ENCODE data around the gene RPS6KL1.
"Not testable (repeated sequence)": the region's sequence is repeated elsewhere in the genome, so short reads cannot be mapped to it uniquely, and the experiment has no call there.

The RPS6KL1 gene

GRCh38 chr14:74934476-74935359 lies 11.7 kb upstream of the RPS6KL1 start:
- no peak for DNase-seq

DNA sequence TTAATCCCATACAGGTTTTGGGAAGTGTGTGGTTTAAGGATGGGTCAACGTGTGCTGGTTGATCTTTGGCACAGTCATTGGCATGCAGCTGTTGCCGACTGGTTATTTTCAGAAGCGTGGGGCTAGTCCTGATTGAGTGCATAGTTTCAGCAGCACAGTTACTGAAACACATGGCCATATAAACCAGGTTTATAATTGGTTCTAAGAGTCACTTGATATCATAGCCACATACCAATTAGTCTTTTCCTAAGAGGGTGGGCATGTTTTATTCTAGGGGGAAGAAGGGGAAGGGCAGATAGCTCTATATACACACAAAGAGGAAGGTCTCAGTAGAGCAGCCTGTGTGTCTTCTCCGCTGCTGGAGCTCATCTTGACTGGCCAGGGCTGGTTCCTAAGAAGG lies 11.0 kb upstream of the RPS6KL1 start:
- no peak for DNase-seq

GRCh38 chr14:74932936-74933335 lies 9.9 kb upstream of the RPS6KL1 start:
- DNase-seq: not testable (repeated sequence)

DNA sequence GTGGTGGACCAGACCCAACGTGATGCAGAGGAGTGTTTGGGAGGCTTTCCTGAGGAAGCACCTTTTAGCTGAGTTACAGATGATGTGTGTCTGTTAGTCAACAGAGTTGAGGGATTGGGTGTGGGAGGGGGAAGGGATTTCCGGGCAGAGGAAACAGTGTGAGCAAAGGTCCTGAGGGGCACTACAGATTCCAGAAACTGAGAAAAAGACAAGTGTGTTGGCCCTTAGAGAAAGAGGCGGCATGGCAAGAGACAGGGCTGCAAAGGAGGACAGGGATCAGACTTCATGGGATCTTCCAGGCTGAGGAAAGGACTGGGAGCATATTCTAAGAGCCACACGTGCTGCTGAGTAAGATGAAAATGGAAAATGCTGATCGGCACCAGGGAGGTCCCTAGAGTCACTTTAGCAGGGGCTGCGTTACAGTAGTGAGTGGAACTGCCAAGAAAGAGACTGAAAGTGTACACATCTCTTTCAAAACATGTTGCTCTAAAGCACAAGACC lies 9.4 kb upstream of the RPS6KL1 start:
- DNase-seq: no peak

- DNase-seq: not testable (repeated sequence)
Observed at GRCh38 chr14:74931744-74932143, 8.7 kb upstream of the RPS6KL1 start.

DNA sequence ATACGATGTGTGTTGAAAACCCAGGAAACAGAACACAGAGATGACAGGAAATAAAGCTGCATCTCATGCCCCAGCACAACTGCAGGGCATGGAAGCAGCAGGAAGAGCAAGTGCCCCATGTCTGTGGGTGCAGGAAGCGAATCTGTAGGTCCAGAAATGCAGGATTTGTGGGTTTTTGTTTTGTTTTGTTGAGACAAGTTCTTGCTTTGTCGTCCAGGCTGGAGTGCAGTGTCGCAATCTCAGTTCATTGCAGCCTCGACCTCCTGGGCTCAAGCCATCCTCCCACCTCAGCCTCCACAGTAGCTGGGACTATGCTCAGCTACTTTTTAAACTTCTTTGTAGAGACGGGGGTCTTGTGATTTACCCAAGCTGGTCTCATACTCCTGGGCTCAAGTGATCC lies 6.2 kb upstream of the RPS6KL1 start:
- DNase-seq: no peak

- no peak for DNase-seq
Observed at GRCh38 chr14:74927225-74927624, 4.2 kb upstream of the RPS6KL1 start.

- DNase-seq: no peak
Observed at GRCh38 chr14:74924061-74924460, 1.0 kb upstream of the RPS6KL1 start.

GRCh38 chr14:74921987-74922751 lies 891 bp downstream of the RPS6KL1 start:
- no peak for DNase-seq

GRCh38 chr14:74921053-74921620 lies 1.9 kb downstream of the RPS6KL1 start:
- no peak for DNase-seq

GRCh38 chr14:74920281-74920680 lies 2.8 kb downstream of the RPS6KL1 start:
- DNase-seq: no peak

DNA sequence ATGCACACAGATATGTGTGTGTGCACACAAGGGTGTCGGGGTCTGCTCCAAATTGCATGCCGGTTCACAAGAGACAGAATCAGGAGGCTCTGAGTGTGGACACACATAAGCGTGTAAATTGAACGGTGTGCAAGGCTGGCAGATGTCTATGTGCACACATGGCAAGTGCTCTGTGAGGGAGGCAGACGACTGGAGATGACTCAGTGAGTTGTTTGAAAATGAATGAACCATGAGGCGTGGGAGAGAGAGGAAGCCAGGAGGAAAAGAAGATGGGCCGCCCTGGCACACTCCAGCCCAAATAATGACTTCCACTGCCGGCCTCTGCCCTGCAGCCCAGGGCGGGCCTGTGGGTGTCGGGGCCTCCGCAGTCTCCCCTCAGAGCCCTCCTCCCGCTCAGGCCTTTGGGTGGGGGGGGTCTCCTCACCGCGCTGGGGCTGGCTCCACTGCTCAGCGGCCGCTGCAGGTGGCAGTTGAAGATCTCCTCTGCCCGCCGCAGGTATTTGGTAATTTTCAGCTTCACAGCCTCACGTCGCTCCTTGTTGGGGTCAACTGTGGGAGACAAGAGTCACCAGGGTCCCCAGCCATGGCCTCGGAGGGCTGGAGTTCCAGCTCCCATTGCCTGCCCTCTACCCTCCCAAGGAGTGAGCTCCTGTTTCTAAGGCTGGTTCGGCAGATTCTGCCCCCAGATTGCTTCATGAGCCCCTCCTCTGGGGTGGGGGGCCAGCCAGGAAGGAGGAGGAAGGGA lies 3.5 kb downstream of the RPS6KL1 start:
- no peak for DNase-seq

- no peak for DNase-seq
Observed at GRCh38 chr14:74918380-74918779, 4.7 kb downstream of the RPS6KL1 start.

DNA sequence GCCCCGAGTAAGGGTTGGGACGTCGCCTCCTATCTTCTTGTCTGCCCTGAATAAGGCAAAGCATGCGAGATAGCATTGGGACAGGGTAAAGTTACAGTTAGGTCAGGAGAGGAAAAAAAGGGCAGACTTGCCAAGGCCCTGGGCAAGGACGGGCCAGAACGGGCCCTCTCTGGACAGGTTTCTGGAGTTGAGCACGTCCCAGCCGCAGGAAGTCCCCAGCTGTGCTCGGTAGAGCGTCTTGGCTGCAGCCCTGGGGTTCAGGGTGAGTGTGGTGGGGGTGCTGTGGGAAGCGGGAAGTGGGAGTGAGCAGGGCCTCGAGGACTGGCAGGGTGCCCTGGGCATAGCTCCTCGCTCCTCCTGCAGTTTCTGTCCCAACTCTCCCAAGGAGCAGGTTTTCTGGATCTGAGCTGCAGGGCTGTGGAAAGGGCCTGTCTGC lies 5.4 kb downstream of the RPS6KL1 start:
- no peak for DNase-seq

DNA sequence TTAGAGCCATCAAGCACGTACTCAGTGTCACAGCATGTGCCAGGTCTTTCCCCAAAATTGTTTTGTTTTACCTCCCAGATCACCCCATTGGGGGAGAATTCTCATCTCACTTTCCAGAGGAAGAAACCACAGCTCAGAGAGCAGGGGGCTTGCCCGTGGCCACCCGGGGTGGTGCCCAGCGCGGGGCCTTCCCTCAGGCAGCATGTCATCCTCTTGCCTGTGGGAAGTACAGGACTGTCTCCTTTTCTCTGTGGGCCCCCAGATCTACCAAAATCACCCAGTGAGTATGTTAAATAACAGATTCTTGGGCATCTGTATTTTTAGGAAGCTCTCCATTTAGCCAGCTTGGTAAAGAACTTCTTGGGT lies 5.9 kb downstream of the RPS6KL1 start:
- DNase-seq: no peak

DNA sequence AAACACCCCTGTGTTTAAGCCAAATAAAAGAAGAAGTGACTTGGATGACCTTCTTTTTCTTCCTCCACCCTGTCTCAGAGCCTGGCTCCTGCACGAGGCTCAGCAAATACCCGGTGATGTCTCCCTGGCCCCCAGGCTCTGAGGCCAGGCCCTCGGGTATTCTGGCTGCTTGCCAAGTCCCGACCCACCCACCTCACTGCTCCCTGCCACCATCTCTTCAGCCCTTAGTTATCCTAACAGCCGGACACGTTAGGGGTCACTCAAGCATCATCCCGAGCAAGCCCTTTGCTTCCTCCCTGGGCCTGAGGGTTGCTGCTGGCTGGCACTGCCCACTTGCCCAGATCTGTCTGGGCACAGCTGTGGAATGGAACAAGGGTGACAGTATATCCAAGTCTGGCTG lies 7.2 kb downstream of the RPS6KL1 start:
- no peak for DNase-seq

DNA sequence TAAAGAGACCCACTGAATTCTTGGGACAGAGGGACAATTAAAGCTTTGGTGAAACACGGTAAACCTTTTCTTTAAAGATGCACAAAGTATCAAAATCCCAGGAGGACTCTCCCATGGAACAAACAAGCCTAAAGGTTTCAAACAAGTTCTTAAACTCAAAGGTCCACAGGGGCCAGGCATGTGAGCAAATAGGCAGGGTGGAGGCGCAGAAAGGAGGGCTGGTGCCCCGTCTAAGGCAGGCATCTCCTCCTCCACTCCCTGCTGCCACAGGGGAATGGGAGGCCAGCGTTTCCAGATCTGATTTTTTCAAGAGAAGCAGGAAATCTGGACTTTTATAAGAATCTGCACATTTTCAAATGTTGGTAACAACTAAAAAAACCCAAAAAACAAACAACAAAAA lies 7.6 kb downstream of the RPS6KL1 start:
- DNase-seq: no peak

DNA sequence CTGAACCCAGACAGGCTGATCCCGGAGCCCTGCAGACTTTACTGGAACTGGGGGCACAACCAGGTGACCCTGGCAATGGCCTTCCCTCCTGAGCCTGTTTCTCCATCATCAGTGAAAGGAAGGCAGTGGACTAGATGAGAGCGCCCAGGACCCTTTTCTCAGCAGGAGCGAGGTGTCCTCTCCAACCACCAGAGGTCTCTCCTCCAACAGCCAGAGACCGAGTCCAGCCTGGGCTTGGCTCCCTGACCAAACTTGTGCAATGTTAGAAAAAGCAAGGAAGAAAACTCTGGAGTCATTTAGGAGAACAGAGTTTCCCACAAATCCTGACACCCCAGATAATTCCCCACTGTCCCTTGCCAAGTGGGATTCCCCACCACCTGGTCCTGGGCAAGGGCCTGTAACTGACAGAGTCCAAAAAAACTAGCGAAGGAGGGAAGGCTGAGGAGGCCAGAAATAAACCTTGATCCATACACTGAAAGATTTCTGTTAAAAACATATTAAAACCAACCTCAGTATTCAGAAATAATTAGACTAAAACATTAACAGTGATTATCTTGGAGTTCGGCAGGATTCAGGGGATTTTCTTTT lies 9.0 kb downstream of the RPS6KL1 start:
- no peak for DNase-seq

DNA sequence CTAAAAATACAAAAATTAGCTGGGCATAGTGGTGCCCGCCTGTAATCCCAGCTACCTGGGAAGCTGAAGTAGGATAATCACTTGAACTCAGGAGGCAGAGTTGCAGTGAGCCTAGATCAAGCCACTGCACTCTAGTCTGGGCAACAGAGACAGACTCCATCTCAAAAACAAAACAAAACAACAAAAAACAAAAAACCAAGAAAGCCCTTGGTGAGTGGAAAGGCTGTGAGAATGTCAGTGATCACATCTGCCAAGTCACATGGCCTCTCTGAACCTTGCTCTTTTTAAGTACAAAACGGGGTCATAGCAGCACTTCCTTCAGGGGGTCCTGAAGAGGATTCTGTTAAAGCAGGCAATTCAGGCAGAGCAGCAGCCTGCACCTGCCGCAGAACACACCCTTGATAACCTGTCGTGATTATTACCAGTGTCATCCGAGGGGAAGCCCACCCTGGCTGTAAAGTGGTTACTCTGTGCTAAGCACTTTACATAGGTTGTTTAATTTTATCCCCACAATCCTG lies 9.6 kb downstream of the RPS6KL1 start:
- DNase-seq: no peak

DNA sequence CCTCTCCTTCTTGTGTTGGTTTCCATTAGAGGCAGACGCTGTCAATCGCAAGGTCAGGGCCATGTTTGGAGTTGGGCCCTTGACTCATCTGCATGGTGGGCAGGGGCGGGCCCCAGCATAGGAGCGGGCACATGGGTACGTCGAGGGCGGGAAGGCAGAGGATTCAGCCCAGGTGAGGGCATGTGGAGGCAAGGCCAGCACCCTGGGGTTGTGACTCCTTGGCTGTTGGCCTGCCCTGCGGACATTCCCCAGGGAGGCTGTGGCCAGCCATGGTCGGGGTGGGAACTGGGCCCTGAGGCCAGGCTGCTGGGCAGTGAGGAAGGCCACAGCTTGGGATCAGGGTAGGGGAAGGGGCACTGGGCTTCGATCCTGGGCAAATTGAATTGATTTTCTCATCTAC lies 10.3 kb downstream of the RPS6KL1 start:
- DNase-seq: no peak

GRCh38 chr14:74912111-74912510 lies 10.9 kb downstream of the RPS6KL1 start:
- no peak for DNase-seq

DNA sequence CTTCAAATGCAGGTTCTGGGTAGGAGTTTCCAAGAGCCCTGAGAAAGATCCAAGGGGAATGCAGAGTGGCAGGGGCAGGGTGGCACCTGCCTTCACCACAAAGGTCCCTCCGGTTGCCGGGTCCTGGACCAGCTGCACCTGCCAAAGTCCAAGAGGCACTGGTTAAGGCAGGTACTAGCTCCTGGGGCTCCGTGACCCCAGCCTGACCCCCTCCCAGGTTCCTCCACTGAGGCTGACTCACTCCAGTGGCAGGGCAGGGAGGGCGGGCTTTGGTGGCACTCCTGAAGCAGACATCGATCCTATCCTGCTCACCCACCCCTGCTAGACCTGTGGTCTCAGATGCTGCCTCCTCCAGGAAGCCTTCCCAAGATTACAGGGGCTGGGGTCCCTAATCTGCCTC lies 11.4 kb downstream of the RPS6KL1 start:
- no peak for DNase-seq

Measured in central memory CD4-positive, alpha-beta T cell (primary cell).